Hepatocyte (in vitro differentiated cells): ENCODE measurements around the gene CRYBG3. TPM values are rescaled to one million over a fixed set of nuclear protein-coding genes. Genes with fewer than 3 reads are reported as not detected.

Experiments
- DNase-seq: peaks from one replicate; pipeline ENCODE4 v3.0.0-alpha.2; 2016; ENCODE audit warnings: low spot score
- H2AFZ ChIP-seq: fragments of 200-600 bp; sonication (generic); 2 replicates; pipeline ENCODE4 v1.6.0; 2016; ENCODE audit warnings: antibody characterized with exemption, mild to moderate bottlenecking
- H3K27ac ChIP-seq: fragments of 200-600 bp; sonication (generic); 2 replicates; pipeline ENCODE4 v1.5.1; 2016; ENCODE audit warnings: mild to moderate bottlenecking
- H3K27me3 ChIP-seq: fragments of 200-600 bp; sonication (generic); 2 replicates; pipeline ENCODE4 v1.6.1; 2016
- H3K36me3 ChIP-seq: fragments of 200-600 bp; sonication (generic); replicated peaks from 2 replicates; pipeline ENCODE4 v1.5.1; 2016; ENCODE audit warnings: low read depth; ENCODE audit not compliant: insufficient read depth
- H3K4me1 ChIP-seq: fragments of 200-600 bp; sonication (generic); 2 replicates; pipeline ENCODE4 v1.5.1; 2016; ENCODE audit warnings: mild to moderate bottlenecking, moderate library complexity; ENCODE audit not compliant: insufficient read depth
- H3K4me2 ChIP-seq: fragments of 200-600 bp; sonication (generic); 2 replicates; pipeline ENCODE4 v1.6.0; 2016
- H3K4me3 ChIP-seq: fragments of 200-600 bp; sonication (generic); 2 replicates; pipeline ENCODE4 v1.5.1; 2016; ENCODE audit warnings: mild to moderate bottlenecking
- H3K79me2 ChIP-seq: fragments of 200-600 bp; sonication (generic); 2 replicates; pipeline ENCODE4 v1.6.0; 2017; ENCODE audit warnings: mild to moderate bottlenecking
- H3K9me2 ChIP-seq: fragments of 200-600 bp; sonication (generic); replicated peaks from 2 replicates; pipeline ENCODE4 v1.6.0; 2017; ENCODE audit warnings: mild to moderate bottlenecking; ENCODE audit not compliant: insufficient read depth
- H3K9me3 ChIP-seq: fragments of 200-600 bp; sonication (generic); 2 replicates; pipeline ENCODE4 v1.5.1; 2016; ENCODE audit warnings: low read depth, mild to moderate bottlenecking
- H4K20me1 ChIP-seq: fragments of 200-600 bp; sonication (generic); 2 replicates; pipeline ENCODE4 v1.6.0; 2016; ENCODE audit warnings: mild to moderate bottlenecking; ENCODE audit not compliant: insufficient read depth, poor library complexity, severe bottlenecking
- CTCF ChIP-seq: fragments of 200-600 bp; sonication (generic); IDR thresholded peaks from 2 replicates; pipeline ENCODE4 v1.5.1; 2016; ENCODE audit warnings: antibody characterized with exemption, mild to moderate bottlenecking; ENCODE audit not compliant: poor library complexity
- EZH2 ChIP-seq: fragments of 200-600 bp; sonication (generic); IDR thresholded peaks from 2 replicates; pipeline ENCODE4 v1.6.1; 2016; ENCODE audit warnings: antibody characterized with exemption, mild to moderate bottlenecking, borderline replicate concordance
- EZH2phosphoT487 ChIP-seq: fragments of 200-600 bp; sonication (generic); IDR thresholded peaks from one replicate; pipeline ENCODE4 v1.6.1; 2018; ENCODE audit warnings: antibody characterized with exemption, mild to moderate bottlenecking, low read depth, moderate library complexity; ENCODE audit not compliant: unreplicated experiment, severe bottlenecking
- WGBS: methylation state at CpG from one replicate; pipeline ENCODE4 v1.1.6; 2016; ENCODE audit warnings: low lambda C conversion rate; ENCODE audit errors: missing lambda C conversion rate; 5-methylcytosine and 5-hydroxymethylcytosine counted together
- polyA plus RNA-seq: library from polyadenylated mRNA; unstranded; fragments of >200 nt; fragmentation: Nextera tagmentation; extraction: Ambion mirVana; gene quantifications from 2 replicates; pipeline ENCODE4 v1.2.1, GENCODE V29; 2016
- total RNA-seq: library from RNA; depleted of rRNA; stranded (reverse); fragments of >200 nt; gene quantifications from 2 replicates; pipeline ENCODE4 v1.2.3, GENCODE V29; 2014

Gene CRYBG3
- total and polyA plus RNA-seq, 2 experiments from 2014 or later = 1.6 to 13.2 TPM

- H3K4me3 ChIP-seq = no peak overlapping the region
- no peaks in the 10 kb centered on the region for H3K36me3 ChIP-seq
- no peak for TF ChIP-seq EZH2
- TF ChIP-seq CTCF = no peak
- TF ChIP-seq EZH2phosphoT487 = no peak
- no peaks in the 10 kb centered on the region for H3K27me3 ChIP-seq
- DNase-seq = no peak
- H4K20me1 ChIP-seq = no peaks in the 10 kb centered on the region
- no peak overlapping the region for H3K4me2 ChIP-seq
- 93% methylated on average over 2 of the region's 2 CpGs for WGBS
- H3K27ac ChIP-seq = no peak overlapping the region
- H3K9me2 ChIP-seq = no peaks in the 10 kb centered on the region
- no peaks in the 10 kb centered on the region for H3K9me3 ChIP-seq
- peaks cover 8% of the 10 kb centered on the region for H3K79me2 ChIP-seq
- H2AFZ ChIP-seq = no peak overlapping the region
- H3K4me1 ChIP-seq = no peaks in the 10 kb centered on the region
These were observed 18.1 kb downstream of the CRYBG3 start for GRCh38 chr3:97839944-97840343.

- Histone ChIP-seq H3K4me2 (no peak overlapping the region), H3K79me2 (peaks cover 8% of the 10 kb centered on the region), H4K20me1 (no peaks in the 10 kb centered on the region), H3K9me2 (no peaks in the 10 kb centered on the region), H3K9me3 (no peaks in the 10 kb centered on the region), H3K4me3 (no peak overlapping the region), H3K4me1 (no peaks in the 10 kb centered on the region), H3K27ac (no peak overlapping the region), H3K36me3 (no peaks in the 10 kb centered on the region), H3K27me3 (no peaks in the 10 kb centered on the region), H2AFZ (no peak overlapping the region)
- DNase-seq = no peak
- TF ChIP-seq CTCF (no peak), EZH2phosphoT487 (no peak), EZH2 (no peak)
- WGBS = 98% methylated on average over 8 of the region's 8 CpGs
These were observed 19.5 kb downstream of the CRYBG3 start for GRCh38 chr3:97841304-97841703.

GRCh38 chr3:97841956-97842355 is 20.1 kb downstream of the CRYBG3 start:
- H3K4me2 ChIP-seq = no peak overlapping the region
- peaks cover 8% of the 10 kb centered on the region for H3K79me2 ChIP-seq
- H3K36me3 ChIP-seq = no peaks in the 10 kb centered on the region
- H2AFZ ChIP-seq = no peak overlapping the region
- no peaks in the 10 kb centered on the region for H3K9me2 ChIP-seq
- H3K4me3 ChIP-seq = no peak overlapping the region
- H4K20me1 ChIP-seq = no peaks in the 10 kb centered on the region
- no peak overlapping the region for H3K27ac ChIP-seq
- no peaks in the 10 kb centered on the region for H3K4me1 ChIP-seq
- no peaks in the 10 kb centered on the region for H3K27me3 ChIP-seq
- no peak for TF ChIP-seq EZH2
- TF ChIP-seq CTCF = no peak
- no peak for TF ChIP-seq EZH2phosphoT487
- WGBS = 89% methylated on average over 3 of the region's 3 CpGs
- DNase-seq = no peak
- no peaks in the 10 kb centered on the region for H3K9me3 ChIP-seq

- Histone ChIP-seq H3K79me2 (peaks cover 5% of the 10 kb centered on the region), H4K20me1 (no peaks in the 10 kb centered on the region)
These were observed 27.0 kb downstream of the CRYBG3 start for GRCh38 chr3:97848779-97849178.

More at GRCh38 chr3:97848779-97849178, 27.0 kb downstream of the CRYBG3 start:
- Histone ChIP-seq H3K9me3 (peaks cover under 1% of the 10 kb centered on the region), H3K9me2 (no peaks in the 10 kb centered on the region), H3K4me3 (no peak overlapping the region), H2AFZ (no peak overlapping the region), H3K36me3 (no peaks in the 10 kb centered on the region), H3K27ac (no peak overlapping the region), H3K4me2 (no peak overlapping the region), H3K4me1 (no peaks in the 10 kb centered on the region), H3K27me3 (no peaks in the 10 kb centered on the region)
- TF ChIP-seq CTCF = no peak
- TF ChIP-seq EZH2 = no peak
- TF ChIP-seq EZH2phosphoT487 = no peak
- DNase-seq = no peak
- 92% methylated on average over 3 of the region's 3 CpGs for WGBS
